GM12873 (cell line): ENCODE results near the gene GPR42.
A peak's percentile ranks its signal among the peaks of the same experiment; 100 is the strongest.

Source experiments
- TF ChIP-seq, protein P1 (sequence below): IDR thresholded peaks from 2 replicates; pipeline ENCODE4 v1.5.1; 2012; ENCODE audit warnings: low read depth, mild to moderate bottlenecking, moderate library complexity, low read length, control low read depth; ENCODE audit not compliant: insufficient read depth; ENCODE audit errors: missing control alignments

Gene GPR42

DNA sequence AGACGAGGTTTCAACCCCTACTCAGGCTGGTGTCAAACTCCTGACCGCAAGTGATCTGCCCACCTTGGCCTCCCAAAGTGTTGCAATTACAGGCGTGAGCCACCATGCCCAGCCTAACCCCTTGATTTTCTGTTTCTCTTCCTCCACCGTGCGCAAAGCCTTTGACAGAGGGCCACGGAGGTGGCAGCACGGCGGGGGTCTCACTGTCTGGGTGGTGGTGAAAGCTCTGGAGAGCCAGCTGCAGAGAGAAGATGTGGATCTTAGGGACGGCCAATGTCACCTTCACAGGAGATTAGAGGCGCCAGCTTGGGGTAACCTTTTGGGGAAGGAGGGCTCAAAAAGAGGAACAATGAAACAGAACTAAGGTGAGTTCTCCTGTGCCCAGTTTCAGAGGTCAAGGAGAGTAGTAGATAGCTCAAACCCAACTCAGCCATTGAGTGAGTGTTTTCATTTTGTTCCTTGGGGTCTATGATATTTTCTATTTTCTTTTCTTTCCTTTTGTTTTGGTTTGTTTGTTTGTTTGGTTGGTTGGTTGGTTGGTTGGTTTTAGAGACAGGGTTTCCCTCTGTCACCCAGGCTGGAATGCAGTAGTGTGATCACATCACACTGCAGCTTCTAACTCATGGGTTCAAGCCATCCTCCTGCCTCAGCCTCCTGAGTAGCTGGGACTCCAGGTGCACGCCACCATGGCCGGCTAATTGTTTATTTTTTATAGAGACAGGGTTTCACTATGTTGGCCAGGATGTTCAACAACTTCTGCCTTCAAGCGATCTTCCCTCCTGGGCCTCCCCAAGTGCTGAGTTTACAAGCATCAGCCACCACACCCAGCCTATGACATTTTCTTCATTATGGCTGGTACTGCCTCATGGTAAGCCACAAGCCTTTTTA, 37.7 kb downstream of the GPR42 start:
- TF ChIP-seq, protein P1, sequence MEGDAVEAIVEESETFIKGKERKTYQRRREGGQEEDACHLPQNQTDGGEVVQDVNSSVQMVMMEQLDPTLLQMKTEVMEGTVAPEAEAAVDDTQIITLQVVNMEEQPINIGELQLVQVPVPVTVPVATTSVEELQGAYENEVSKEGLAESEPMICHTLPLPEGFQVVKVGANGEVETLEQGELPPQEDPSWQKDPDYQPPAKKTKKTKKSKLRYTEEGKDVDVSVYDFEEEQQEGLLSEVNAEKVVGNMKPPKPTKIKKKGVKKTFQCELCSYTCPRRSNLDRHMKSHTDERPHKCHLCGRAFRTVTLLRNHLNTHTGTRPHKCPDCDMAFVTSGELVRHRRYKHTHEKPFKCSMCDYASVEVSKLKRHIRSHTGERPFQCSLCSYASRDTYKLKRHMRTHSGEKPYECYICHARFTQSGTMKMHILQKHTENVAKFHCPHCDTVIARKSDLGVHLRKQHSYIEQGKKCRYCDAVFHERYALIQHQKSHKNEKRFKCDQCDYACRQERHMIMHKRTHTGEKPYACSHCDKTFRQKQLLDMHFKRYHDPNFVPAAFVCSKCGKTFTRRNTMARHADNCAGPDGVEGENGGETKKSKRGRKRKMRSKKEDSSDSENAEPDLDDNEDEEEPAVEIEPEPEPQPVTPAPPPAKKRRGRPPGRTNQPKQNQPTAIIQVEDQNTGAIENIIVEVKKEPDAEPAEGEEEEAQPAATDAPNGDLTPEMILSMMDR, result peak; percentile 23

DNA sequence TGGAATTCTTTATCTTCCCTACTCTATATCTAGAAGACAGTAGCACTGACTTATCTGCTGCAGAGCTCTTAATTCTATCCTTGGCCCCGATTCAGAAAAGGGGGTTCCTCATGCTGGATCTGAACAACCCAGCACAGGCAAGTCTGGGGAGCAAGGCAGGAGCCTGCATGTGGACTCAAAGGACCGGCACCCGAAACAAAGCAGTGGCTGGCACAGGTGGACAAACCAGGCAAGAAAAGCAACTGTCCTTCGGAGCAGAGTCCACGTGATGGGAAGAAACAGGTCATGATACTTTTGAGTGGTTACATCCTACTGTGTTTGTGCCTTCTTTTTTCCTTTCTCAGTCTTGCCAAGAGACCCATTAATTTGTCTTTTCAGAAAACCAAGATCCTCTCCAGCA, 38.3 kb downstream of the GPR42 start:
- TF ChIP-seq, protein P1, result no peak

DNA sequence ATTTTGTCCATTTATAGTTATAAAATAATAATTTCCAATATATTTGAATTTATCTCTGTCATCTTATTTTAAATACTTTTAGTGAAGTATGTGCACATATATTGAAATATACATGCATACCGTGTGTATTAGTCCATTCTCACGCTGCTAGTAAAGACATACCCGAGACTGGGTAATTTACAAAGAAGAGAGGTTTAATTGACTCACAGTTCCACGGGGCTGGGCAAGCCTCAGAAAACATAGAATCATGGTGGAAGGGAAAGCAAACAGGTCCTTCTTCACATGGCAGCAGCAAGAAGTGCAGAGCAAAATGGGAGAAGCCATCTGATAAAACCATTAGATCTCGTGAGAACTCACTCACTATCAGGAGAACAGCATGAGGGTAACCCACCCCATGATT, 39.6 kb downstream of the GPR42 start:
- TF ChIP-seq, protein P1, result no peak

DNA sequence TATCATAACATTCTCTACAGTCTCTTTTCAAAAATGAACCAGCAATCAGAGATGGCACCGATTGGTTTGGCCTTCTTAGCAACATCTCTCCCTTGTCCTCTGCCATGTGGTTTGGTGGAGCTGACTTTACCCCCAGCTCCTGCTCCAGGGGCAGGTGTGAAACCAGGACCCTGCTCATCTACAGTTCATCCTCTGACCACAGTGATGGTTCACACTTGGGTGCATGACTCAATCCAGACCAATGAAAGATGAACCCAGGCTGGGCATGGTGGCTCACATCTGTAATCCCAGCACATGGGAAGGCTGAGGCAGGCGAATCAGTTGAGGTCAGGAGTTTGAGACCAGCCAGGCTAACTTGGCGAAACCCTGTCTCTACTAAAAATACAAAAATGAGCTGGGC, 43.6 kb downstream of the GPR42 start:
- TF ChIP-seq, protein P1, result no peak

DNA sequence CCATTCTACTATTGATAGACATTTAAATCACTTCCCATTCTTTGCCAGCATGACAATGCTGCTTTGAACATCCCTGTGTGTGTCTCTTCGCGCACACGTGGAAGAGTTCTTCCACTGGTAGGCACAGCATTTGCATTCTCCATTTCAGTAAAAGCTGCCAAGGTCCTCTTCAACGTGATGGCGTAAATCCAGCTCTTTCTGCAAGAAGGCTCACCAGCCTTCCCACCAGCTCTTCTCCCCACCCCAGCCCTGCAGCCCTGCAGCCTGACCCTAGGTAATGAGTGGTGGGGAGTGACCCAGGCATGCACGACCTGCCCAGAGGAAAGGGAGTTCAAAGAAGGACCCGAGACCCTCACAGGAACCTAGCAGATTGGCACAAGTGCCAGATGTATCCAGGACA, 45.5 kb downstream of the GPR42 start:
- TF ChIP-seq, protein P1, result no peak

DNA sequence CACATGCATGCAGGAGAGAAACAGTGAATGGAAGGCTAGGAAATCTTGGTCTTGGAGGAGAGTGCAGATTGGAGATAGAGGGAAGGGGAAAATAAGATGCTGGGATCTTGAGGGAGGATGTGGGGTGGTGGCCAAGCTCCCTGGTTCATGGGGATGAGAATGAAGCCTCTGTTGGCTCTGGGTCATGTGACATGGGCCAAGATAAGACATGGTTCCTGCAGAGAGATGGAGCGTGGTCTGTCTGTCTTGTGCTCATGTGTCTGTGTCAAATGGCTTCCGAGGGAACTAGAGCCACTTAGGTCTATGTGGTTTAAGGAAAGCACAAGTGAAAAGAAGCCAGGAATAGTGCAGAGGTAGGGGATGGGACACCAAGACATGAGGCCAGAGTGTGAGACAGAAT, 46.4 kb downstream of the GPR42 start:
- TF ChIP-seq, protein P1, result no peak

DNA sequence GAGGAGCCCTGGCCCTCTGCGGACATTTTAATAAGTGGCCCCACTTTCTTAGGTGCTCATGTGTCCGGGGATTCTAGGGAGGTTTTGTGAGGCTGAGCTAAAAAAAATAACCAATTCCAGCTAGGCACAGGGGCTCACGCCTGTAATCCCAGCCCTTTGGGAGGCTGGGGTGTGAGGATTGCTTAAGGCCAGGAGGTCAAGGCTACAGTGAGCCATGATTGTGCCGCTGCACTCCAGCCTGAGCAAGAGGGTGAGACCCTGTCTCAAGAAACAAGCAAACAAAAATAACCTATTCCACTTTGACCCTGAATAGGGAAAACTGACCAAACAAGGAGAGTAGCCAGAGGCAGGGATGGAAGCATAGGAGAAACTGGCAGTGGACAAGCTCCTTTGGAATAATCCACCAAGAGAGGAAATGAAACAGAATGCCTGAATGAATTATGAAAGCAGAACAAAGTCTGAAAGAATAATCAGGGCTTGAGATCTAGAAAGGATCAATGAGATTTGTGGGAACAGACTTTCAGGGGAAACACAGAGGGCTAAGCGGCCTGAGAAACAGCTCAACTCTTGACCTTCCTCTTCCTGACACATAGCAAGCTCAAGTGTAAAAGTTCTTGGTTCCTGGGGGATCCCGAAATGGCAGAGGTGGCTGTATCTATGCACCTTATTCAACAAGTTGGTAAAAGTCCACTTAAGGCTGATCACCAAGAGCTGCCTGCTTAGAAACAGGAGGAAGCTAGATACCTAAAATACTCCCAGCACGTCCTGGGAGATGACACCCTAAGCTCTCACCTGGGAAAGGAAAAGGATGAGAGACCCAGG, 47.1 kb downstream of the GPR42 start:
- TF ChIP-seq, protein P1, result no peak
